Activated CD8-positive, alpha-beta memory T cell treated with anti-CD3 and anti-CD28 coated beads, Interleukin-2, amount 50 U/mL, for 48 hours (primary cell): ENCODE measurements around the gene RIC8A.
"Not testable (repeated sequence)": the region's sequence is repeated elsewhere in the genome, so short reads cannot be mapped to it uniquely, and the experiment has no call there.

Experiments used
- DNase-seq: peaks from one replicate; pipeline ENCODE4 v3.0.0-alpha.2; 2020

Gene RIC8A

GRCh38 chr11:207208-207862 is at the start of gene RIC8A, which contains the start of gene BET1L:
Gene RIC8A (plus strand): TSS chr11:207708. CDS start chr11:208855, 1,147 bp downstream.
Gene BET1L (minus strand): TSS chr11:207399. CDS start chr11:207321, 78 bp downstream.
- peak; percentile 98 for DNase-seq

- not testable (repeated sequence) for DNase-seq
Observed at GRCh38 chr11:180242-180641, 27.3 kb upstream of the RIC8A start.

GRCh38 chr11:189200-189783 is 18.2 kb upstream of the RIC8A start:
- DNase-seq: peak; percentile 50

GRCh38 chr11:189843-190311 is 17.6 kb upstream of the RIC8A start:
- DNase-seq: peak; percentile 74

GRCh38 chr11:190546-190945 is 17.0 kb upstream of the RIC8A start:
- DNase-seq: not testable (repeated sequence)

- peak; percentile 59 for DNase-seq
Observed at GRCh38 chr11:191490-192478, 15.7 kb upstream of the RIC8A start.

GRCh38 chr11:192674-193128 is 14.8 kb upstream of the RIC8A start, which contains the start of gene SCGB1C1:
Gene SCGB1C1 (plus strand): TSS chr11:193078. CDS start chr11:193100, 22 bp downstream.
- not testable (repeated sequence) for DNase-seq

GRCh38 chr11:193481-193880 is 14.0 kb upstream of the RIC8A start:
- DNase-seq: peak; percentile 47

GRCh38 chr11:196786-197731 is 10.4 kb upstream of the RIC8A start:
- DNase-seq: peak; percentile 47

- DNase-seq: no peak
Observed at GRCh38 chr11:197741-198235, 9.7 kb upstream of the RIC8A start.

- DNase-seq: no peak
Observed at GRCh38 chr11:198236-198806, 9.2 kb upstream of the RIC8A start.

- peak; percentile 48 for DNase-seq
Observed at GRCh38 chr11:199004-199581, 8.4 kb upstream of the RIC8A start.

GRCh38 chr11:199782-200181 is 7.7 kb upstream of the RIC8A start:
- no peak for DNase-seq

GRCh38 chr11:200224-201003 is 7.1 kb upstream of the RIC8A start:
- DNase-seq: no peak

- no peak for DNase-seq
Observed at GRCh38 chr11:201966-202365, 5.5 kb upstream of the RIC8A start.

- DNase-seq: peak; percentile 52
Observed at GRCh38 chr11:202490-202889, 5.0 kb upstream of the RIC8A start.

- peak; percentile 50 for DNase-seq
Observed at GRCh38 chr11:203056-203944, 4.2 kb upstream of the RIC8A start.

GRCh38 chr11:203945-204586 is 3.4 kb upstream of the RIC8A start:
- peak; percentile 52 for DNase-seq
